PFSK-1 (cell line): Measurements from ENCODE around the gene TTC21B.

Experiments used
- FOXP2 ChIP-seq: optimal IDR thresholded peaks from 2 replicates; pipeline ENCODE3; 2011; ENCODE audit warnings: borderline replicate concordance, control low read depth, inconsistent platforms; ENCODE audit not compliant: insufficient read depth; ENCODE audit errors: extremely low read length, extremely low read depth
- POLR2AphosphoS5 ChIP-seq: IDR thresholded peaks from 2 replicates; pipeline ENCODE4 v1.6.1; 2012; ENCODE audit warnings: low read depth, mild to moderate bottlenecking, control low read depth, low read length, moderate library complexity
- SIN3A ChIP-seq: IDR thresholded peaks from 2 replicates; pipeline ENCODE4 v1.6.1; 2012; ENCODE audit warnings: mild to moderate bottlenecking, low read length, moderate library complexity, borderline replicate concordance; ENCODE audit not compliant: insufficient read depth
- TAF1 ChIP-seq: IDR thresholded peaks from 2 replicates; pipeline ENCODE4 v1.6.1; 2012; ENCODE audit warnings: low read length, control low read depth, borderline replicate concordance; ENCODE audit not compliant: insufficient read depth
- TF ChIP-seq, protein P1 (sequence below), 2 experiments: IDR thresholded peaks; 2 replicates each; pipeline versions ENCODE4 v1.6.1 to v1.8.0; 2011 to 2012; ENCODE audit warnings: low read depth in 2 of 2, low read length in 2 of 2, control low read depth in 1 of 2, inconsistent platforms in 1 of 2, mild to moderate bottlenecking in 1 of 2, moderate library complexity in 1 of 2; ENCODE audit not compliant: insufficient read depth in 1 of 2

Gene TTC21B

DNA sequence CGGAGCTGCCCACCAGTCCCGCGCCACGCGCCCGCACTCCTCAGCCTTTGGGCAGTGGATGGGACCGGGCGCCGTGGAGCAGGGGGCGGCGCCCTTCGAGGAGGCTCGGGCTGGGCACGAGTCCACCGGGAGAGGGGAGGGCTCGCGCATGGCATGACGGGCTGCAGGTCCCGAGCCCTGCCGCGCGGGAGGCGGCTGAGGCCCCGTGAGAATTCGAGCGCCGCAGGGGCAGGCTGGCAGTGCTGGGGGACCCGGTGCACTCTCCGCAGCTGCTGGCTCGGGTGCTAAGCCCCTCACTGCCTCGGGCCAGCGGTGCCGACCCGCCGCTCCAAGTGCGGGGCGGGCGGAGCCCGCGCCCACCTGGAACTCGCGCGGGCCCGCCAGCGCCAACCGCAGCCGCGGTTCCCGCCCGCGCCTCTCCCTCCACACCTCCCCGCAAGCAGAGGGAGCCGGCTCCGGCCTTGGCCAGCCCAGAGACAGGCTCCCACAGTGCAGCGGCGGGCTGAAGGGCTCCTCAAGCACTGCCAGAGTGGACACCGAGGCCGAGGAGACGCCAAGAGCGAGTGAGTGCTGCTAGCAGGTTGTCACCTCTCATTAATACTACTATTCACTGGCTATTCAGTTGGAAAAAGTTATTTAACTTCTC, 3.6 kb upstream of the TTC21B start:
- no peak for TF ChIP-seq POLR2AphosphoS5
- no peak for TF ChIP-seq TAF1
- TF ChIP-seq FOXP2 = no peak
- TF ChIP-seq, protein P1, sequence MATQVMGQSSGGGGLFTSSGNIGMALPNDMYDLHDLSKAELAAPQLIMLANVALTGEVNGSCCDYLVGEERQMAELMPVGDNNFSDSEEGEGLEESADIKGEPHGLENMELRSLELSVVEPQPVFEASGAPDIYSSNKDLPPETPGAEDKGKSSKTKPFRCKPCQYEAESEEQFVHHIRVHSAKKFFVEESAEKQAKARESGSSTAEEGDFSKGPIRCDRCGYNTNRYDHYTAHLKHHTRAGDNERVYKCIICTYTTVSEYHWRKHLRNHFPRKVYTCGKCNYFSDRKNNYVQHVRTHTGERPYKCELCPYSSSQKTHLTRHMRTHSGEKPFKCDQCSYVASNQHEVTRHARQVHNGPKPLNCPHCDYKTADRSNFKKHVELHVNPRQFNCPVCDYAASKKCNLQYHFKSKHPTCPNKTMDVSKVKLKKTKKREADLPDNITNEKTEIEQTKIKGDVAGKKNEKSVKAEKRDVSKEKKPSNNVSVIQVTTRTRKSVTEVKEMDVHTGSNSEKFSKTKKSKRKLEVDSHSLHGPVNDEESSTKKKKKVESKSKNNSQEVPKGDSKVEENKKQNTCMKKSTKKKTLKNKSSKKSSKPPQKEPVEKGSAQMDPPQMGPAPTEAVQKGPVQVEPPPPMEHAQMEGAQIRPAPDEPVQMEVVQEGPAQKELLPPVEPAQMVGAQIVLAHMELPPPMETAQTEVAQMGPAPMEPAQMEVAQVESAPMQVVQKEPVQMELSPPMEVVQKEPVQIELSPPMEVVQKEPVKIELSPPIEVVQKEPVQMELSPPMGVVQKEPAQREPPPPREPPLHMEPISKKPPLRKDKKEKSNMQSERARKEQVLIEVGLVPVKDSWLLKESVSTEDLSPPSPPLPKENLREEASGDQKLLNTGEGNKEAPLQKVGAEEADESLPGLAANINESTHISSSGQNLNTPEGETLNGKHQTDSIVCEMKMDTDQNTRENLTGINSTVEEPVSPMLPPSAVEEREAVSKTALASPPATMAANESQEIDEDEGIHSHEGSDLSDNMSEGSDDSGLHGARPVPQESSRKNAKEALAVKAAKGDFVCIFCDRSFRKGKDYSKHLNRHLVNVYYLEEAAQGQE (IDR thresholded peaks at IDR 0.05; ENCODE audit: insufficient read depth in 1 of 2, low read depth in 2 of 2, low read length in 2 of 2) = no peak
- TF ChIP-seq SIN3A = no peak

DNA sequence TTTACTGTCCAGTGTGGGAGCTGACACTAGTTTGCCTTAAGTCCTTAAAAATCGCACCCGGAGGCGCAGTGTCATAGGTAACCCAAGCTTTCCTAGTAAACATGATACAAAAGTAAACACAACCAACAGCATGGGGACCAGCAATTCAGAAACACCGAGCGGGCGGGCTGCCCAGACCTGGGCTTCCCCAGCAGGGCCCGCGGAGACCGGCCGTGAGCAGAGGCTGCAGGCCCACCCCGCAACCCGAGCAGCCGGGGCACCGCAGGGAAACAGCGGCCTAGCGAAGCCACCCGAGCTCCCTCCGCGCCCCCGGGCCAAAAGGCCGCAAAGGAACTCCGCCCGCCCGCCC, 296 bp downstream of the TTC21B start:
- TF ChIP-seq, protein P1 (IDR thresholded peaks at IDR 0.05; ENCODE audit: insufficient read depth in 1 of 2, low read depth in 2 of 2, low read length in 2 of 2) = no peak
- no peak for TF ChIP-seq FOXP2
- TF ChIP-seq SIN3A = no peak
- TF ChIP-seq POLR2AphosphoS5 = no peak
- TF ChIP-seq TAF1 = no peak

DNA sequence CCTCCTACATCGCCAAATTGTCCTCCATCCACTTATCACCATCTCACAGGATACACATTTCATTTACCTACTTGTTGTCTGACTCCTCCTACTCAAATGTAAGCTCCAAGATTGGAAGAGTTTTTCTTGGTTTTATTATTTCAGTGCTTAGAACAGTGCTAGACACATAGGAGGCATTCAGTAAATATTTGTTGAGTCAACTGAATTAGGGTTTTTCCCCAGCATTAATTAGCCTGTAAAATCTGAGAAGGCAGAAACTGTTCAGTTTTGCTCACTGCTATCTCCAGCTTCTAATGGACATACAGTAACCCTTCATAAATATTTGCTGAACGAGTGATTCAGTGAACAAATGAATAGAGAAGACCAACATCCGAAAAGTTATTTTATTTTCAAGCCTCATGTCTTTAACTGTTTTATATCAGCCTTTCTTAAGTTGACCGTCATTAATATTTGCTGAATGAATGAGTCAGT, 800 bp downstream of the TTC21B start:
- TF ChIP-seq, protein P1 (IDR thresholded peaks at IDR 0.05; ENCODE audit: insufficient read depth in 1 of 2, low read depth in 2 of 2, low read length in 2 of 2) = no peak
- TF ChIP-seq SIN3A (no peak), FOXP2 (no peak), TAF1 (no peak), POLR2AphosphoS5 (no peak)

DNA sequence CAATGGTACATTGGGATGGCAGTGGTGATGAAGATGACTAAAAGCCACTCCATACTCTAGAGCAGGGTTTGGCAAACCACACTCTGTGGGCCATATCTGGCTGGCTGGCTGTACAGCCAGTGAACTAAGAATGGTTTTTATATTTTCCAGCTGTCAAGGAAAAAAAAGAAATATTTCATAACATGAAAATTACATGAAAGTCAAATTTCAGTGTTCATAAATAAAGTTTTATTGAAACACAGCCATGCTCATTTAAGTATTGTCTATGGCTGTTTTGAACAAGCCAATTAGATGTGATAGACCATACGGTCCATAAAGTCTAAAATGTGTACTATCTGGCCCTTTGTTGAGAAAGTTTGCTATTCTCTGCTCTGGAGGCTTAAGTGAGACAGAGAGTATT, 1.5 kb downstream of the TTC21B start:
- TF ChIP-seq TAF1 (no peak), POLR2AphosphoS5 (no peak), FOXP2 (no peak), SIN3A (no peak)
- TF ChIP-seq, protein P1 (IDR thresholded peaks at IDR 0.05; ENCODE audit: insufficient read depth in 1 of 2, low read depth in 2 of 2, low read length in 2 of 2) = no peak

DNA sequence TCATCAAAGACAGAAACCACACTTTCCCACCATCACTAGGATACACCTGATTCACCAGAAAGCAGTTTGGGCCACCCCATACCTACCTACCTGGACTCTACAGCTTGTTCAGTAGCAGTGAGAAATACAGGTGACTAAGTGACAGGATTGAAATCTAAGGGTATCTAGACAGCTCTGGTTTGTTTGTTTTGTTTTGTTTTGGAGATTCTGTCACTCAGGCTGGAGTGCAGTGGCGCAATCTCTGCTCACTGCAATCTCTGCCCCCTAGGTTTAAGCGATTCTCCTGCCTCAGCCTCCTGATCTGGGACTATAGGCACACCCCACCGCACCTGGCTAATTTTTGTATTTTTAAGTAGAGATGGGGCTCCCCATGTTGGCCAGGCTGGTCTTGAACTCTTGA, 3.1 kb downstream of the TTC21B start:
- no peak for TF ChIP-seq POLR2AphosphoS5
- TF ChIP-seq SIN3A = no peak
- TF ChIP-seq TAF1 = no peak
- TF ChIP-seq, protein P1 (IDR thresholded peaks at IDR 0.05; ENCODE audit: insufficient read depth in 1 of 2, low read depth in 2 of 2, low read length in 2 of 2) = no peak
- TF ChIP-seq FOXP2 = no peak
